K562 (cell line): ENCODE results near the gene ARID5B. TPM values are rescaled to one million over a fixed set of nuclear protein-coding genes. Genes with fewer than 3 reads are reported as not detected.
A peak's percentile ranks its signal among the peaks of the same experiment; 100 is the strongest.

Experiments
- ATAC-seq: fragments of 200-7000 bp; cut with Tn5 transposase; 3 replicates; pipeline ENCODE4 v1.9.1; 2020; ENCODE audit warnings: moderate library complexity
- BruUV-seq: library from RNA; stranded (reverse); fragments of 400-500 nt; replicated peaks from 2 replicates; lab custom pipeline; 2021; lab: Mats Ljungman, UMichigan
- CTCF ChIA-PET: fragments of 300-600 bp; formaldehyde crosslinking; extraction: SDS; loops from one replicate; lab custom pipeline; 2021; ENCODE audit warnings: low intra/inter-chr PET ratio; lab: Yijun Ruan, JAX
- POLR2A ChIA-PET: fragments of 300-600, 350-650 bp; sonication (Branson Sonifier 250); formaldehyde crosslinking; extraction: SDS; loops from one replicate; lab custom pipeline; 2021; ENCODE audit warnings: antibody characterized with exemption, inconsistent platforms; lab: Yijun Ruan, JAX
- DNase-seq, 4 experiments: peaks; one replicate each; pipeline versions ENCODE4 v3.0.0 to v3.0.0-alpha.2; 2011 to 2018; ENCODE audit warnings: low spot score in 3 of 4, mixed read lengths in 3 of 4; ENCODE audit errors: extremely low read depth in 1 of 4
- FAIRE-seq: peaks from 2 replicates; lab custom pipeline; 2011; peaks lifted over from hg19 to GRCh38; lab: Jason Lieb, UNC
- H2AFZ ChIP-seq: 2 replicates; pipeline ENCODE4 v1.6.0; 2011; ENCODE audit warnings: low read depth, low read length, control low read depth, inconsistent platforms
- H3K27ac ChIP-seq: fragments of 200-600 bp; 3 replicates; pipeline ENCODE4 v1.8.0; 2011; ENCODE audit warnings: low read depth, mild to moderate bottlenecking, control low read depth, inconsistent platforms, low read length, moderate library complexity, mixed read lengths; ENCODE audit errors: extremely low read depth
- H3K27me3 ChIP-seq, 2 experiments: fragments of 300-600 bp in 1 of 2; 2 replicates in 1 of 2; 3 replicates in 1 of 2; pipeline versions ENCODE4 v1.6.0 to v1.8.0; 2011; ENCODE audit warnings: inconsistent platforms in 2 of 2, low read length in 2 of 2, mild to moderate bottlenecking in 1 of 2, mixed read lengths in 1 of 2, moderate library complexity in 1 of 2; ENCODE audit not compliant: control insufficient read depth in 2 of 2, insufficient read depth in 2 of 2
- H3K36me3 ChIP-seq: fragments of 300-600 bp; 3 replicates; pipeline ENCODE4 v1.8.0; 2011; ENCODE audit warnings: mild to moderate bottlenecking, low read length, inconsistent platforms; ENCODE audit not compliant: control insufficient read depth, insufficient read depth
- H3K4me1 ChIP-seq, 2 experiments: fragments of 200-600 bp in 1 of 2; replicated peaks in 1 of 2; 2 replicates in 1 of 2; 3 replicates in 1 of 2; pipeline versions ENCODE4 v1.5.1 to v1.8.0; 2011; ENCODE audit warnings: inconsistent platforms in 2 of 2, low read length in 2 of 2, mild to moderate bottlenecking in 1 of 2, mixed read lengths in 1 of 2, moderate library complexity in 1 of 2; ENCODE audit not compliant: control insufficient read depth in 2 of 2, insufficient read depth in 2 of 2
- H3K4me2 ChIP-seq: 2 replicates; pipeline ENCODE4 v1.6.1; 2011; ENCODE audit warnings: low read length, control low read depth, inconsistent platforms, mixed read lengths; ENCODE audit not compliant: insufficient read depth
- H3K4me3 ChIP-seq: fragments of 200-600 bp; sonication (generic), shearing (Covaris generic); 2 replicates; pipeline ENCODE4 v1.5.1; 2016; ENCODE audit warnings: control low read depth, inconsistent platforms
- H3K79me2 ChIP-seq: fragments of 200-600 bp; 3 replicates; pipeline ENCODE4 v1.8.0; 2011; ENCODE audit warnings: low read length, inconsistent platforms; ENCODE audit not compliant: control insufficient read depth, insufficient read depth
- H3K9ac ChIP-seq, 2 experiments: 2 replicates each; pipeline versions ENCODE4 v1.6.0 to v1.6.1; 2011; ENCODE audit warnings: low read depth in 2 of 2, low read length in 2 of 2, control low read depth in 1 of 2, inconsistent platforms in 1 of 2, mild to moderate bottlenecking in 1 of 2, mixed read lengths in 1 of 2; ENCODE audit not compliant: insufficient read depth in 1 of 2
- H3K9me1 ChIP-seq: one replicate; pipeline ENCODE4 v1.6.0; 2011; ENCODE audit warnings: inconsistent platforms, mild to moderate bottlenecking, low read length, moderate library complexity; ENCODE audit not compliant: control insufficient read depth, insufficient read depth
- H3K9me3 ChIP-seq: replicated peaks from 2 replicates; pipeline ENCODE4 v1.5.1; 2011; ENCODE audit warnings: low read depth, low read length, inconsistent platforms; ENCODE audit not compliant: control insufficient read depth, insufficient read depth
- H4K20me1 ChIP-seq: replicated peaks from 2 replicates; pipeline ENCODE4 v1.6.1; 2011; ENCODE audit warnings: low read length, inconsistent platforms, mixed read lengths; ENCODE audit not compliant: control insufficient read depth, insufficient read depth
- C11orf30 ChIP-seq: fragments of 450-650 bp; IDR thresholded peaks from 2 replicates; pipeline ENCODE4 v1.6.1; 2016; ENCODE audit warnings: low read depth, mild to moderate bottlenecking
- DLX4 ChIP-seq: fragments of 250-450 bp; sonication (Bioruptor Pico); IDR thresholded peaks from 2 replicates; pipeline ENCODE4 v1.6.1; 2021; ENCODE audit warnings: mild to moderate bottlenecking
- DPF2 ChIP-seq: fragments of 450-650 bp; IDR thresholded peaks from 2 replicates; pipeline ENCODE4 v1.6.1; 2016
- MAFG ChIP-seq: fragments of 450-650 bp; conservative IDR thresholded peaks from 2 replicates; pipeline ENCODE4 v1.6.1; 2016; ENCODE audit warnings: missing genetic modification characterization, missing compliant biosample characterization
- NFE2 ChIP-seq: IDR thresholded peaks from 2 replicates; pipeline ENCODE4 v1.6.1; 2014; ENCODE audit warnings: antibody characterized with exemption, low read depth
- NFE2L1 ChIP-seq: fragments of 450-650 bp; IDR thresholded peaks from 2 replicates; pipeline ENCODE4 v1.6.1; 2016; ENCODE audit warnings: missing genetic modification characterization, low read depth, mild to moderate bottlenecking, missing compliant biosample characterization, moderate library complexity, borderline replicate concordance
- POLR2H ChIP-seq: IDR thresholded peaks from 2 replicates; pipeline ENCODE4 v1.6.1; 2016; ENCODE audit warnings: missing genetic modification characterization, low read depth, mild to moderate bottlenecking, control low read depth, missing compliant biosample characterization, moderate library complexity
- SMAD3 ChIP-seq: fragments of 450-650 bp; formaldehyde crosslinking; conservative IDR thresholded peaks from 2 replicates; pipeline ENCODE4 v1.4.0; 2020; ENCODE audit warnings: mild to moderate bottlenecking
- WGBS: fragments of 100-300 bp; shearing (Covaris generic); methylation state at CpG from one replicate; pipeline ENCODE4 v1.1.6; 2016; ENCODE audit warnings: low coverage, mixed read lengths; ENCODE audit not compliant: insufficient coverage; ENCODE audit errors: missing lambda C conversion rate; 5-methylcytosine and 5-hydroxymethylcytosine counted together
- in situ Hi-C: fragments of 300-500 bp; cut with MboI; formaldehyde crosslinking; loops from 4 replicates; pipeline ENCODE4 v1.15.0; 2018; ENCODE audit warnings: inconsistent platforms, mixed read lengths
- intact Hi-C: fragments of 100-400 bp; cut with micrococcal nuclease; formaldehyde crosslinking; loops from 2 replicates; pipeline ENCODE4 v1.14.2; 2022
- polyA plus RNA-seq, 8 experiments: library from polyadenylated mRNA; depleted of rRNA in 4 of 8; stranded (reverse) in 5 of 8; unstranded in 3 of 8; fragments of >200 nt; fragmentation: Nextera tagmentation in 2 of 8; fragmentation: Illumina TruSeq in 1 of 8; extraction: Ambion mirVana in 2 of 8; extraction: Trizol in 1 of 8; gene quantifications; 2 replicates each; pipeline versions ENCODE4 v1.2.1 to v1.2.3, GENCODE V29; 2011 to 2014; ENCODE audit warnings: inconsistent platforms in 1 of 8, missing spikeins in 1 of 8
- total RNA-seq, 7 experiments: library from RNA; depleted of rRNA in 6 of 7; stranded (reverse); fragments of >200 nt in 6 of 7; fragmentation: Illumina TruSeq in 2 of 7; extraction: Trizol in 2 of 7; gene quantifications; 2 replicates each; pipeline versions ENCODE4 v1.2.1 to v1.2.3, GENCODE V29; 2011 to 2021; ENCODE audit warnings: low replicate concordance in 1 of 7

Gene ARID5B
- total and polyA plus RNA-seq, 9 of the 15 experiments (the other 6 are each of a cell fraction or from before 2014, with no cell fraction given) = 0.48 to 1.6 (median 0.80) TPM

GRCh38 chr10:62082729-62083411 is 181.4 kb downstream of the ARID5B start:
- CTCF ChIA-PET = no interaction called here

More at GRCh38 chr10:62082729-62083411, 181.4 kb downstream of the ARID5B start:
- H3K4me2 ChIP-seq = no peak overlapping the region
- no peaks in the 10 kb centered on the region for H3K79me2 ChIP-seq
- BruUV-seq = no TSS peak
- POLR2A ChIA-PET = interaction anchor here (0.6 kb wide), 1 partner anchor 14 kb away, joined by 3 read pairs; no protein-coding TSS in a partner anchor
- intact Hi-C loops = loop anchor here (1.0 kb wide), 1 partner anchor 39 kb away; no protein-coding TSS in a partner anchor
- peak overlapping the region; percentile 63 for H2AFZ ChIP-seq
- no peak overlapping the region for H3K27ac ChIP-seq
- no peak overlapping the region for H3K4me3 ChIP-seq
- H3K36me3 ChIP-seq = no peaks in the 10 kb centered on the region
- H3K9ac ChIP-seq = no peak overlapping the region
- in situ Hi-C loops = no loop called here
- TF ChIP-seq DLX4 (CRISPR knock-in tag) (no peak), NFE2L1 (tag) (0 out of 2 replicates have a peak, but pooled peaks have one; percentile 8), SMAD3 (CRISPR knock-in tag) (no peak), DPF2 (no peak), C11orf30 (peak; percentile 18; the same call in 1 of the 2 replicates), POLR2H (tag) (no peak), MAFG (tag) (0 out of 2 replicates have a peak, but pooled peaks have one; percentile 40), NFE2 (peak; percentile 55; the same call in 1 of the 2 replicates)
- ATAC-seq (no peak; the same call in 2 of the 3 replicates), DNase-seq (no peak), FAIRE-seq (no peak)
- H4K20me1 ChIP-seq = no peaks in the 10 kb centered on the region
- 32% methylated on average over 7 of the region's 7 CpGs for WGBS
- H3K27me3 ChIP-seq = no peaks in the 10 kb centered on the region
- H3K9me1 ChIP-seq = no peaks in the 10 kb centered on the region
- H3K9me3 ChIP-seq = no peaks in the 10 kb centered on the region
- no peaks in the 10 kb centered on the region for H3K4me1 ChIP-seq
